Subcutaneous adipose tissue (tissue), 4 donors: Measurements from ENCODE around the gene CTRL. TPM values are rescaled to one million over a fixed set of nuclear protein-coding genes. Genes with fewer than 3 reads are reported as not detected.

ENCODE experiments used
- CTCF ChIP-seq: fragments of 450-650 bp; IDR thresholded peaks from one replicate; pipeline ENCODE4 v1.5.1; 2016; ENCODE audit warnings: low read depth, mild to moderate bottlenecking, control low read depth, antibody characterized with exemption, moderate library complexity
- total RNA-seq, 4 donors: library from RNA; depleted of rRNA; stranded (reverse); fragments of >200 nt; gene quantifications; one replicate each; pipeline ENCODE4 v1.1.0, GENCODE V29; 2016

The CTRL gene
- total RNA-seq, 4 donors from 2014 or later: 0.85 to 4.1 (median 0.88) TPM; not detected in 1

DNA sequence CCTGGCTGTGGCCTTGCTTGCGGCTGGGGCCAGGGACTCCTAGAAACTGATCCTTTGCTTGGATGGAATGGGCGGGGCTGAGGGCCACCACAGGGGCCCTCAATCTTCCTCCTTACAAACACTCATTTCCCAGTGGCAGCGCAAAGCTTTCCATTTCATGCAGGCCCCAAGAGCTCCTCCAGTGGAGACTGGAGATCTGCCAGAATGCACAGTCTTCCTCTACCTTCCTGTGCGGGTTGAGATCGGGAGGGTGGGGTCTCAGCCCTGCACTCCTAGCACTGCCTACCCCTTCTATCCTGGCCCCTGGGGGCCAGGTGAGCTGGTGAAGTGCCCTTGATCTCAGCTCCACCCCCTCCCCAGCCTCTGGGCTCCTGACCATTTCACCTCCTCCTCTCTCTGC is 45.3 kb downstream of the CTRL start:
- no peak for TF ChIP-seq CTCF

- TF ChIP-seq CTCF: no peak
Observed at GRCh38 chr16:67885976-67886375, 45.7 kb downstream of the CTRL start.

DNA sequence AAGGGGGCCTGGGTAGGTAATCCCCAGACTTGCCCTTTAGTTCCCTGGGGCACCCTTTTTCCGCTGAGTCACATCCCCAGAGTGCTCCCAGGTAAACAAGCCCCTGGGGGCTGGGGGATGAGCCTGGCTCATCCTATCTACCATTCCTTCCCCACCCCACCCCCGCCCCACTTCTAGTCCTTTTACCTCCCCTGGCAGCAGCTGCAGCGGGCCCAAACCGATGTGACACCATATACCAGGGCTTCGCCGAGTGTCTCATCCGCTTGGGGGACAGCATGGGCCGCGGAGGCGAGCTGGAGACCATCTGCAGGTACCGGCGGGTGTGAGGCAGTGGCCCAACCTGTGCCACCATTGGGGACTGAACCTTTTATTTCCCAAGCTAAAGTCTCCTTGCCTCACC is 46.1 kb downstream of the CTRL start:
- no peak for TF ChIP-seq CTCF

- TF ChIP-seq CTCF: no peak
Observed at GRCh38 chr16:67884684-67885083, 47.0 kb downstream of the CTRL start, which contains the start of gene NRN1L. TSS of gene NRN1L (plus strand) at chr16:67884885. CDS start at chr16:67884904, 19 bp downstream.

GRCh38 chr16:67883872-67884261 is 47.8 kb downstream of the CTRL start:
- no peak for TF ChIP-seq CTCF

GRCh38 chr16:67883146-67883871 is 48.4 kb downstream of the CTRL start:
- no peak for TF ChIP-seq CTCF

DNA sequence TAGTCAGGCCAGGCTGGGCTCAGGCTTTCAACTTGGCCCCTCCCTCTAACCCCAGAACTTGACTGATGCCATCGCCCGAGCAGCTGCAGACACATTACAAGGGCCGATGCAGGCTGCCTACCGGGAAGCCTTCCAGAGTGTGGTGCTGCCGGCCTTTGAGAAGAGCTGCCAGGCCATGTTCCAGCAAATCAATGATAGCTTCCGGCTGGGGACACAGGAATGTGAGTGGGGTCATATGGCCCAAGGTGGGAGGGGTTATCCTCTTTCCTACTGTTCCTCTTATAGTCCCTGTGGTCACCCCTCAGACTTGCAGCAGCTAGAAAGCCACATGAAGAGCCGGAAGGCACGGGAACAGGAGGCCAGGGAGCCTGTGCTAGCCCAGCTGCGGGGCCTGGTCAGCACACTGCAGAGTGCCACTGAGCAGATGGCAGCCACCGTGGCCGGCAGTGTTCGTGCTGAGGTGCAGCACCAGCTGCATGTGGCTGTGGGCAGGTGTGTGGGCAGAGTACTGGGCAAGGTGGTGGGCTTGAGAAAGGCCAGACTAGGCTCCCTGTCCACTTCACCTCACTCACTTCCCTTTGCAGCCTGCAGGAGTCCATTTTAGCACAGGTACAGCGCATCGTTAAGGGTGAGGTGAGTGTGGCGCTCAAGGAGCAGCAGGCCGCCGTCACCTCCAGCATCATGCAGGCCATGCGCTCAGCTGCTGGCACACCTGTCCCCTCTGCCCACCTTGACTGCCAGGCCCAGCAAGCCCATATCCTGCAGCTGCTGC is 49.1 kb downstream of the CTRL start:
- no peak for TF ChIP-seq CTCF
